GM21723 (cell line): ENCODE data around the gene HNRNPH3.

Source experiments
- ATAC-seq: cut with Tn5 transposase; IDR thresholded peaks from one replicate; pipeline ENCODE4 v1.9.1; 2021; ENCODE audit warnings: mild to moderate bottlenecking, moderate library complexity; ENCODE audit not compliant: unreplicated experiment

Gene HNRNPH3

GRCh38 chr10:68371604-68372003, 39.7 kb downstream of the HNRNPH3 start:
- ATAC-seq: no peak

- no peak for ATAC-seq
Observed at GRCh38 chr10:68385740-68386139, 53.9 kb downstream of the HNRNPH3 start.
